Measurements from ENCODE around the gene TMEM53.

Gene TMEM53

GRCh38 chr1:44707112-44707881 is 33.0 kb upstream of the TMEM53 start:
- ChIA-PET CTCF (interaction anchor here (0.6 to 1.6 kb wide), 8 partner anchors 9 to 211 kb away, joined by 3 to 5 read pairs (median 4); no protein-coding TSS in a partner anchor), POLR2A (interaction anchor here (1.6 kb wide), 1 partner anchor 11 kb away, joined by 4 read pairs; no protein-coding TSS in a partner anchor)
- Histone ChIP-seq H3K4me1 (ENCODE audit: control insufficient read depth, insufficient read depth, low read length) (no peaks in the 10 kb centered on the region), H3K36me3 (ENCODE audit: control insufficient read depth in 2 of 2, insufficient read depth in 1 of 2, low read length in 2 of 2) (no peaks in the 10 kb centered on the region), H3K27ac (ENCODE audit: extremely low read depth, low read depth, low read length) (no peak overlapping the region), H3K9me3 (ENCODE audit: control insufficient read depth, insufficient read depth, low read depth, low read length) (no peaks in the 10 kb centered on the region), H3K4me3 (ENCODE audit: low read depth, low read length) (no peak overlapping the region)
- TF ChIP-seq ZNF654 (tag by site-specific recombination; IDR thresholded peaks at IDR 0.05; ENCODE audit: low read depth) (no peak), ZNF121 (tag by site-specific recombination; IDR thresholded peaks at IDR 0.05) (peak; percentile 63), PRDM1 (tag by site-specific recombination; IDR thresholded peaks at IDR 0.05) (peak; percentile 88)

DNA sequence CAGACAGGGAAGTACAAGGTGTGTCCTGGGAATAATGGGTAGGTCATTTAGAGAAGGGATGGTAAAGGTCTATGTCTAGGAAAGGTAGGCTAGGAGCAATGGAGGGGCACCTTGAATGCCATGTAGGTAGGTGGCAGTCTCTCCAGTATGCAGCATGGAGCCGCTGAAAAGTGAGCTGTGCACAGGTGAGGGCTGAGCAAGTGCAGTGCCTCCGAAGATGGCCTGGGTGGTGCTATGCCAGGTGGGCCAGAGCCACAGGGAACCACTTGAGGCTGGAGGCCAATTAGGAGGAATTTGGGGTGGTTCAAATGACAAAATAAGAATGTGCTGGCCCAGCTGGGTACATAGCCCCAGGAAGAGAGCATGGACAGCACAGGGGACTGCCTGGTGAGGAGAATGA is 31.7 kb upstream of the TMEM53 start:
- Histone ChIP-seq H3K4me3 (ENCODE audit: low read depth, low read length) (no peak overlapping the region), H3K36me3 (ENCODE audit: control insufficient read depth in 2 of 2, insufficient read depth in 1 of 2, low read length in 2 of 2) (no peaks in the 10 kb centered on the region), H3K4me1 (ENCODE audit: control insufficient read depth, insufficient read depth, low read length) (no peaks in the 10 kb centered on the region), H3K27ac (ENCODE audit: extremely low read depth, low read depth, low read length) (no peak overlapping the region), H3K9me3 (ENCODE audit: control insufficient read depth, insufficient read depth, low read depth, low read length) (no peaks in the 10 kb centered on the region)
- ChIA-PET POLR2A (interaction anchor here (0.7 to 1.6 kb wide), 3 partner anchors 9 to 313 kb away, joined by 3 to 5 read pairs (median 4); no protein-coding TSS in a partner anchor), CTCF (interaction anchor here (0.6 to 1.6 kb wide), 4 partner anchors 8 to 1290 kb away, joined by 3 to 9 read pairs (median 4); no protein-coding TSS in a partner anchor)
- TF ChIP-seq, protein P1, sequence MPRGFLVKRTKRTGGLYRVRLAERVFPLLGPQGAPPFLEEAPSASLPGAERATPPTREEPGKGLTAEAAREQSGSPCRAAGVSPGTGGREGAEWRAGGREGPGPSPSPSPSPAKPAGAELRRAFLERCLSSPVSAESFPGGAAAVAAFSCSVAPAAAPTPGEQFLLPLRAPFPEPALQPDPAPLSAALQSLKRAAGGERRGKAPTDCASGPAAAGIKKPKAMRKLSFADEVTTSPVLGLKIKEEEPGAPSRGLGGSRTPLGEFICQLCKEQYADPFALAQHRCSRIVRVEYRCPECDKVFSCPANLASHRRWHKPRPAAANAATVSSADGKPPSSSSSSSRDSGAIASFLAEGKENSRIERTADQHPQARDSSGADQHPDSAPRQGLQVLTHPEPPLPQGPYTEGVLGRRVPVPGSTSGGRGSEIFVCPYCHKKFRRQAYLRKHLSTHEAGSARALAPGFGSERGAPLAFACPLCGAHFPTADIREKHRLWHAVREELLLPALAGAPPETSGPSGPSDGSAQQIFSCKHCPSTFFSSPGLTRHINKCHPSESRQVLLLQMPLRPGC (tag by site-specific recombination; IDR thresholded peaks at IDR 0.05) = no peak
- TF ChIP-seq ZNF121 (tag by site-specific recombination; IDR thresholded peaks at IDR 0.05) = no peak
- no peak for TF ChIP-seq KLF7 (tag by site-specific recombination; IDR thresholded peaks at IDR 0.05; ENCODE audit: borderline replicate concordance)

DNA sequence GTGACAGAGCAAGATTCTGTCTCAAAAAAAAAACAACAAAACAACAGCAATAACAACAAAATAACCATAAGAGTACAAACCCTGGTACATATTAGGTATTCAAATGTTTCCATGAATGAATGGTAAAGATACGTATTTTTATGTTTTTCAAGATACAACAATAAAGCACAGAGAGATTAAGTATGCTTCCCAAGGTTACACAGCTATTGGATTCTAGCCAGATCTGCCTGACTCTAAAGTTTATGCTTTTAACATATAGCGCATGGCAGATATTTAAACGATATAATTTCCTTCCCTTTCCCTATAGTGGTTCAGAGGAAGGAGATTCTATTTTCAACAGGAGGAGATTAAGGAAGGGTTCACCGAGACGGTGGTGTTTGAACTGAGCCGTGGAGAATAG is 31.2 kb upstream of the TMEM53 start:
- POLR2A ChIA-PET = interaction anchor here (0.7 to 1.6 kb wide), 3 partner anchors 16 to 313 kb away, joined by 3 to 5 read pairs (median 5); no protein-coding TSS in a partner anchor
- Histone ChIP-seq H3K4me1 (ENCODE audit: control insufficient read depth, insufficient read depth, low read length) (0 out of 2 replicates have a peak, but pooled peaks cover 2% of the 10 kb centered on the region), H3K36me3 (ENCODE audit: control insufficient read depth in 2 of 2, insufficient read depth in 1 of 2, low read length in 2 of 2) (no peaks in the 10 kb centered on the region), H3K27ac (ENCODE audit: extremely low read depth, low read depth, low read length) (no peak overlapping the region), H3K9me3 (ENCODE audit: control insufficient read depth, insufficient read depth, low read depth, low read length) (no peaks in the 10 kb centered on the region), H3K4me3 (ENCODE audit: low read depth, low read length) (no peak overlapping the region)
- CTCF ChIA-PET = interaction anchor here (0.6 to 1.4 kb wide), 2 partner anchors 9 to 1290 kb away, joined by 3 to 9 read pairs; no protein-coding TSS in a partner anchor
- no peak for TF ChIP-seq KLF1 (tag by site-specific recombination; IDR thresholded peaks at IDR 0.05)
- no peak for TF ChIP-seq ZNF785 (tag by site-specific recombination; IDR thresholded peaks at IDR 0.05)
- no peak for TF ChIP-seq ZFP69B (tag by site-specific recombination; IDR thresholded peaks at IDR 0.05)

- no peaks in the 10 kb centered on the region for H3K9me3 ChIP-seq (ENCODE audit: control insufficient read depth, insufficient read depth, low read depth, low read length)
- H3K4me1 ChIP-seq (ENCODE audit: control insufficient read depth, insufficient read depth, low read length) = 0 out of 2 replicates have a peak, but pooled peaks cover 2% of the 10 kb centered on the region
- ChIA-PET CTCF (interaction anchor here (1.0 to 1.4 kb wide), 2 partner anchors 13 to 434 kb away, joined by 3 read pairs; no protein-coding TSS in a partner anchor), POLR2A (interaction anchor here (2.8 kb wide), 1 partner anchor 20 kb away, joined by 11 read pairs; no protein-coding TSS in a partner anchor)
- no peaks in the 10 kb centered on the region for H3K36me3 ChIP-seq (ENCODE audit: control insufficient read depth in 2 of 2, insufficient read depth in 1 of 2, low read length in 2 of 2)
- no peak overlapping the region for H3K27ac ChIP-seq (ENCODE audit: extremely low read depth, low read depth, low read length)
- no peak overlapping the region for H3K4me3 ChIP-seq (ENCODE audit: low read depth, low read length)
- TF ChIP-seq TCF7L2 (IDR thresholded peaks at IDR 0.05; ENCODE audit: borderline replicate concordance, low read depth, low read length) (peak; percentile 71; the same call in 1 of the 2 replicates), ZBTB11 (tag by site-specific recombination; conservative IDR thresholded peaks at IDR 0.05; ENCODE audit: low read depth) (no peak), ZNF777 (tag by site-specific recombination; IDR thresholded peaks at IDR 0.05; ENCODE audit: borderline replicate concordance) (no peak), TRIM28 (IDR thresholded peaks at IDR 0.05; ENCODE audit: borderline replicate concordance, low read length) (peak; percentile 61; the same call in 1 of the 2 replicates), ZNF785 (tag by site-specific recombination; IDR thresholded peaks at IDR 0.05) (no peak)
- TF ChIP-seq, protein P2, sequence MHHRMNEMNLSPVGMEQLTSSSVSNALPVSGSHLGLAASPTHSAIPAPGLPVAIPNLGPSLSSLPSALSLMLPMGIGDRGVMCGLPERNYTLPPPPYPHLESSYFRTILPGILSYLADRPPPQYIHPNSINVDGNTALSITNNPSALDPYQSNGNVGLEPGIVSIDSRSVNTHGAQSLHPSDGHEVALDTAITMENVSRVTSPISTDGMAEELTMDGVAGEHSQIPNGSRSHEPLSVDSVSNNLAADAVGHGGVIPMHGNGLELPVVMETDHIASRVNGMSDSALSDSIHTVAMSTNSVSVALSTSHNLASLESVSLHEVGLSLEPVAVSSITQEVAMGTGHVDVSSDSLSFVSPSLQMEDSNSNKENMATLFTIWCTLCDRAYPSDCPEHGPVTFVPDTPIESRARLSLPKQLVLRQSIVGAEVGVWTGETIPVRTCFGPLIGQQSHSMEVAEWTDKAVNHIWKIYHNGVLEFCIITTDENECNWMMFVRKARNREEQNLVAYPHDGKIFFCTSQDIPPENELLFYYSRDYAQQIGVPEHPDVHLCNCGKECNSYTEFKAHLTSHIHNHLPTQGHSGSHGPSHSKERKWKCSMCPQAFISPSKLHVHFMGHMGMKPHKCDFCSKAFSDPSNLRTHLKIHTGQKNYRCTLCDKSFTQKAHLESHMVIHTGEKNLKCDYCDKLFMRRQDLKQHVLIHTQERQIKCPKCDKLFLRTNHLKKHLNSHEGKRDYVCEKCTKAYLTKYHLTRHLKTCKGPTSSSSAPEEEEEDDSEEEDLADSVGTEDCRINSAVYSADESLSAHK (tag by site-specific recombination; IDR thresholded peaks at IDR 0.05) = no peak
Measured at GRCh38 chr1:44701141-44701573, 26.9 kb upstream of the TMEM53 start.

All from HEK293 (cell line).